Testis (tissue), 2 donors: ENCODE data around the gene AQP6.
A peak's percentile ranks its signal among the peaks of the same experiment; 100 is the strongest.

Source experiments
- POLR2A ChIP-seq: fragments of 450-650 bp; IDR thresholded peaks from one replicate; pipeline ENCODE4 v1.6.1; 2017; ENCODE audit warnings: antibody characterized with exemption, mild to moderate bottlenecking, moderate library complexity
- TF ChIP-seq, protein P1 (sequence below), 3 experiments: fragments of 450-650 bp in 2 of 3; fragments of 200-600 bp in 1 of 3; sonication (generic) in 1 of 3; IDR thresholded peaks; one replicate each; pipeline ENCODE4 v1.5.1; 2016 to 2019; ENCODE audit warnings: antibody characterized with exemption in 3 of 3, mild to moderate bottlenecking in 2 of 3, moderate library complexity in 1 of 3

- TF ChIP-seq POLR2A, result no peak
- TF ChIP-seq, protein P1, sequence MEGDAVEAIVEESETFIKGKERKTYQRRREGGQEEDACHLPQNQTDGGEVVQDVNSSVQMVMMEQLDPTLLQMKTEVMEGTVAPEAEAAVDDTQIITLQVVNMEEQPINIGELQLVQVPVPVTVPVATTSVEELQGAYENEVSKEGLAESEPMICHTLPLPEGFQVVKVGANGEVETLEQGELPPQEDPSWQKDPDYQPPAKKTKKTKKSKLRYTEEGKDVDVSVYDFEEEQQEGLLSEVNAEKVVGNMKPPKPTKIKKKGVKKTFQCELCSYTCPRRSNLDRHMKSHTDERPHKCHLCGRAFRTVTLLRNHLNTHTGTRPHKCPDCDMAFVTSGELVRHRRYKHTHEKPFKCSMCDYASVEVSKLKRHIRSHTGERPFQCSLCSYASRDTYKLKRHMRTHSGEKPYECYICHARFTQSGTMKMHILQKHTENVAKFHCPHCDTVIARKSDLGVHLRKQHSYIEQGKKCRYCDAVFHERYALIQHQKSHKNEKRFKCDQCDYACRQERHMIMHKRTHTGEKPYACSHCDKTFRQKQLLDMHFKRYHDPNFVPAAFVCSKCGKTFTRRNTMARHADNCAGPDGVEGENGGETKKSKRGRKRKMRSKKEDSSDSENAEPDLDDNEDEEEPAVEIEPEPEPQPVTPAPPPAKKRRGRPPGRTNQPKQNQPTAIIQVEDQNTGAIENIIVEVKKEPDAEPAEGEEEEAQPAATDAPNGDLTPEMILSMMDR (IDR thresholded peaks at IDR 0.05), result peak; percentile 62 to 78 (median 75)
These were observed 27.2 kb upstream of the AQP6 start for GRCh38 chr12:49945394-49946080.
